ENCODE data around the gene FRZB.
A peak's percentile ranks its signal among the peaks of the same experiment; 100 is the strongest.
"Not testable (repeated sequence)": the region's sequence is repeated elsewhere in the genome, so short reads cannot be mapped to it uniquely, and the experiment has no call there.

FRZB gene

GRCh38 chr2:182866461-182867406, at the start of gene FRZB:
Gene FRZB, minus strand, starts transcription at chr2:182866637. Its CDS starts 85 bp downstream, at chr2:182866552.
- DNase-seq (ENCODE audit: low read depth, low spot score) = peak; percentile 43

- DNase-seq (ENCODE audit: low read depth, low spot score) = peak; percentile 55
Measured at GRCh38 chr2:182915369-182916326, 49.2 kb upstream of the FRZB start.

GRCh38 chr2:182914852-182915251, 48.4 kb upstream of the FRZB start:
- DNase-seq (ENCODE audit: low read depth, low spot score) = no peak

GRCh38 chr2:182913064-182913463, 46.6 kb upstream of the FRZB start:
- no peak for DNase-seq (ENCODE audit: low read depth, low spot score)

- no peak for DNase-seq (ENCODE audit: low read depth, low spot score)
Measured at GRCh38 chr2:182912518-182912915, 46.1 kb upstream of the FRZB start.

- DNase-seq (ENCODE audit: low read depth, low spot score) = no peak
Measured at GRCh38 chr2:182911813-182912517, 45.5 kb upstream of the FRZB start.

- DNase-seq (ENCODE audit: low read depth, low spot score) = no peak
Measured at GRCh38 chr2:182910965-182911364, 44.5 kb upstream of the FRZB start.

GRCh38 chr2:182907081-182907830, 40.8 kb upstream of the FRZB start:
- peak; percentile 83 for DNase-seq (ENCODE audit: low read depth, low spot score)

GRCh38 chr2:182906454-182906853, 40.0 kb upstream of the FRZB start:
- DNase-seq (ENCODE audit: low read depth, low spot score) = no peak

- DNase-seq (ENCODE audit: low read depth, low spot score) = no peak
Measured at GRCh38 chr2:182904844-182905243, 38.4 kb upstream of the FRZB start.

- DNase-seq (ENCODE audit: low read depth, low spot score) = no peak
Measured at GRCh38 chr2:182903566-182903965, 37.1 kb upstream of the FRZB start.

- DNase-seq (ENCODE audit: low read depth, low spot score) = no peak
Measured at GRCh38 chr2:182901748-182902147, 35.3 kb upstream of the FRZB start.

- no peak for DNase-seq (ENCODE audit: low read depth, low spot score)
Measured at GRCh38 chr2:182898718-182899117, 32.3 kb upstream of the FRZB start.

GRCh38 chr2:182897137-182897536, 30.7 kb upstream of the FRZB start:
- no peak for DNase-seq (ENCODE audit: low read depth, low spot score)

GRCh38 chr2:182895798-182896197, 29.4 kb upstream of the FRZB start:
- DNase-seq (ENCODE audit: low read depth, low spot score) = no peak

- DNase-seq (ENCODE audit: low read depth, low spot score) = no peak
Measured at GRCh38 chr2:182895169-182895568, 28.7 kb upstream of the FRZB start.

- DNase-seq (ENCODE audit: low read depth, low spot score) = no peak
Measured at GRCh38 chr2:182894174-182894573, 27.7 kb upstream of the FRZB start.

GRCh38 chr2:182893666-182894065, 27.2 kb upstream of the FRZB start:
- no peak for DNase-seq (ENCODE audit: low read depth, low spot score)

GRCh38 chr2:182893035-182893434, 26.6 kb upstream of the FRZB start:
- not testable (repeated sequence) for DNase-seq (ENCODE audit: low read depth, low spot score)

GRCh38 chr2:182891611-182892010, 25.2 kb upstream of the FRZB start:
- no peak for DNase-seq (ENCODE audit: low read depth, low spot score)

Data from smooth muscle cell of the brain vasculature (primary cell).